ENCODE data around the gene RRAS2.

DNA sequence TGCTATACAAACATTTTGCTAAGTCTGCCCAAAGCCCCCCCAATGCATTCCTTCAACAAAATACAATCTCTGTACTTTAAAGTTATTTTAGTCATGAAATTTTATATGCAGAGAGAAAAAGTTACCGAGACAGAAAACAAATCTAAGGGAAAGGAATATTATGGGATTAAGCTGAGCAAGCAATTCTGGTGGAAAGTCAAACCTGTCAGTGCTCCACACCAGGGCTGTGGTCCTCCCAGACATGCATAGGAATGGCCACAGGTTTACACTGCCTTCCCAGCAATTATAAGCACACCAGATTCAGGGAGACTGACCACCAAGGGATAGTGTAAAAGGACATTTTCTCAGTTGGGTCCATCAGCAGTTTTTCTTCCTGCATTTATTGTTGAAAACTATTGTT, 92.4 kb downstream of the RRAS2 start:
- TF ChIP-seq, protein P1, sequence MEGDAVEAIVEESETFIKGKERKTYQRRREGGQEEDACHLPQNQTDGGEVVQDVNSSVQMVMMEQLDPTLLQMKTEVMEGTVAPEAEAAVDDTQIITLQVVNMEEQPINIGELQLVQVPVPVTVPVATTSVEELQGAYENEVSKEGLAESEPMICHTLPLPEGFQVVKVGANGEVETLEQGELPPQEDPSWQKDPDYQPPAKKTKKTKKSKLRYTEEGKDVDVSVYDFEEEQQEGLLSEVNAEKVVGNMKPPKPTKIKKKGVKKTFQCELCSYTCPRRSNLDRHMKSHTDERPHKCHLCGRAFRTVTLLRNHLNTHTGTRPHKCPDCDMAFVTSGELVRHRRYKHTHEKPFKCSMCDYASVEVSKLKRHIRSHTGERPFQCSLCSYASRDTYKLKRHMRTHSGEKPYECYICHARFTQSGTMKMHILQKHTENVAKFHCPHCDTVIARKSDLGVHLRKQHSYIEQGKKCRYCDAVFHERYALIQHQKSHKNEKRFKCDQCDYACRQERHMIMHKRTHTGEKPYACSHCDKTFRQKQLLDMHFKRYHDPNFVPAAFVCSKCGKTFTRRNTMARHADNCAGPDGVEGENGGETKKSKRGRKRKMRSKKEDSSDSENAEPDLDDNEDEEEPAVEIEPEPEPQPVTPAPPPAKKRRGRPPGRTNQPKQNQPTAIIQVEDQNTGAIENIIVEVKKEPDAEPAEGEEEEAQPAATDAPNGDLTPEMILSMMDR (IDR thresholded peaks at IDR 0.05; ENCODE audit: poor library complexity): no peak
- no peak for TF ChIP-seq EZH2phosphoT487 (IDR thresholded peaks at IDR 0.05; ENCODE audit: low read depth, severe bottlenecking, unreplicated experiment)
- TF ChIP-seq EZH2 (IDR thresholded peaks at IDR 0.05; ENCODE audit: borderline replicate concordance): no peak

Measured in hepatocyte (in vitro differentiated cells).